K562 (cell line): ENCODE results near the gene PHF5A. TPM values are rescaled to one million over a fixed set of nuclear protein-coding genes. Genes with fewer than 3 reads are reported as not detected.

ENCODE experiments used
- ATF3 ChIP-seq, 2 experiments: fragments of 450-650 bp in 1 of 2; sonication (generic) in 1 of 2; formaldehyde crosslinking in 1 of 2; IDR thresholded peaks in 1 of 2; conservative IDR thresholded peaks in 1 of 2; 2 replicates each; pipeline versions ENCODE4 v1.6.1 to v1.8.1; 2016 to 2023; ENCODE audit warnings: mild to moderate bottlenecking in 2 of 2, moderate library complexity in 2 of 2, inconsistent platforms in 1 of 2, missing genetic modification reagents in 1 of 2
- CEBPZ ChIP-seq: fragments of 150-350 bp; IDR thresholded peaks from 2 replicates; pipeline ENCODE4 v1.6.1; 2014; ENCODE audit warnings: low read depth, mild to moderate bottlenecking, low read length, borderline replicate concordance
- CREB3L1 ChIP-seq: fragments of 450-650 bp; IDR thresholded peaks from 2 replicates; pipeline ENCODE4 v1.6.1; 2014; ENCODE audit warnings: low read depth, mild to moderate bottlenecking, moderate library complexity, borderline replicate concordance
- ID3 ChIP-seq, 2 experiments: fragments of 250-450 bp in 1 of 2; fragments of 450-650 bp in 1 of 2; sonication (Bioruptor Pico) in 1 of 2; IDR thresholded peaks; 2 replicates each; pipeline versions ENCODE4 v1.6.1 to v1.8.0; 2016 to 2021; ENCODE audit warnings: mild to moderate bottlenecking in 2 of 2, moderate library complexity in 2 of 2, missing compliant biosample characterization in 1 of 2, missing genetic modification characterization in 1 of 2
- JUNB ChIP-seq: fragments of 450-650 bp; formaldehyde crosslinking; conservative IDR thresholded peaks from 2 replicates; pipeline ENCODE4 v1.4.0; 2020; ENCODE audit warnings: mild to moderate bottlenecking
- RFX7 ChIP-seq: fragments of 250-450 bp; sonication (Bioruptor Pico); IDR thresholded peaks from 2 replicates; pipeline ENCODE4 v1.5.1; 2021; ENCODE audit warnings: mild to moderate bottlenecking
- SIX5 ChIP-seq, 2 experiments: IDR thresholded peaks; 2 replicates each; pipeline ENCODE4 v1.6.1; 2011; ENCODE audit warnings: low read length in 2 of 2, borderline replicate concordance in 1 of 2, low read depth in 1 of 2, mild to moderate bottlenecking in 1 of 2, moderate library complexity in 1 of 2; ENCODE audit not compliant: insufficient read depth in 1 of 2
- SNIP1 ChIP-seq: fragments of 450-650 bp; IDR thresholded peaks from 2 replicates; pipeline ENCODE4 v1.7.1; 2017; ENCODE audit warnings: low read depth, mild to moderate bottlenecking
- SNRNP70 ChIP-seq: fragments of 200-400 bp; formaldehyde crosslinking; optimal IDR thresholded peaks from 2 replicates; pipeline ENCODE3; 2017; ENCODE audit warnings: low read depth, low read length
- polyA plus RNA-seq, 8 experiments: library from polyadenylated mRNA; depleted of rRNA in 4 of 8; stranded (reverse) in 5 of 8; unstranded in 3 of 8; fragments of >200 nt; fragmentation: Nextera tagmentation in 2 of 8; fragmentation: Illumina TruSeq in 1 of 8; extraction: Ambion mirVana in 2 of 8; extraction: Trizol in 1 of 8; gene quantifications; 2 replicates each; pipeline versions ENCODE4 v1.2.1 to v1.2.3, GENCODE V29; 2011 to 2014; ENCODE audit warnings: inconsistent platforms in 1 of 8, missing spikeins in 1 of 8
- total RNA-seq, 7 experiments: library from RNA; depleted of rRNA in 6 of 7; stranded (reverse); fragments of >200 nt in 6 of 7; fragmentation: Illumina TruSeq in 2 of 7; extraction: Trizol in 2 of 7; gene quantifications; 2 replicates each; pipeline versions ENCODE4 v1.2.1 to v1.2.3, GENCODE V29; 2011 to 2021; ENCODE audit warnings: low replicate concordance in 1 of 7

PHF5A gene
- total and polyA plus RNA-seq, 9 of the 15 experiments (the other 6 are each of a cell fraction or from before 2014, with no cell fraction given): 14.2 to 144 (median 101) TPM

- TF ChIP-seq ATF3 (IDR thresholded peaks at IDR 0.05) (0 out of 2 replicates have a peak, but pooled peaks have one; percentile 15), ATF3 (CRISPR knock-in tag; conservative IDR thresholded peaks at IDR 0.05) (0 out of 2 replicates have a peak, but pooled peaks have one; percentile 39), ID3 (CRISPR knock-in tag; IDR thresholded peaks at IDR 0.05) (no peak), ID3 (tag; IDR thresholded peaks at IDR 0.05) (peak; percentile 63), SNRNP70 (no peak), SNIP1 (no peak), CREB3L1 (peak; percentile 55), SIX5 (IDR thresholded peaks at IDR 0.05; ENCODE audit: borderline replicate concordance in 1 of 2, insufficient read depth in 1 of 2, low read depth in 1 of 2, low read length in 2 of 2) (no peak), JUNB (CRISPR knock-in tag) (no peak), CEBPZ (no peak), RFX7 (CRISPR knock-in tag) (no peak)
These were observed 21.7 kb downstream of the PHF5A start, which contains the start of gene TOB2 (continued) for GRCh38 chr22:41446639-41447434.
